Measurements from ENCODE around the gene ZNF80. TPM values are rescaled to one million over a fixed set of nuclear protein-coding genes. Genes with fewer than 3 reads are reported as not detected.
A peak's percentile ranks its signal among the peaks of the same experiment; 100 is the strongest.
"Not testable (repeated sequence)": the region's sequence is repeated elsewhere in the genome, so short reads cannot be mapped to it uniquely, and the experiment has no call there.

The ZNF80 gene
- total RNA-seq, 1 donor from 2014 or later = 0.64 TPM

- intact Hi-C loops (cut with micrococcal nuclease) = loop anchor here (5.0 kb wide), 1 partner anchor 51 kb away; the partner anchor contains the start of gene TIGIT
- DNase-seq (ENCODE audit: low spot score) = no peak
- Mint-ChIP-seq H3K27ac (peak overlapping the region; percentile 36), H3K4me3 (ENCODE audit: low read depth) (no peak overlapping the region), H3K27me3 (ENCODE audit: low read depth) (no peaks in the 10 kb centered on the region), H3K36me3 (ENCODE audit: low read depth) (peaks cover 46% of the 10 kb centered on the region), H3K4me1 (ENCODE audit: low read depth) (peaks cover 36% of the 10 kb centered on the region), H3K9me3 (peaks cover 25% of the 10 kb centered on the region)
Observed at GRCh38 chr3:114241262-114241661, 3.9 kb upstream of the ZNF80 start.

GRCh38 chr3:114238146-114238785, 888 bp upstream of the ZNF80 start:
- intact Hi-C loops (cut with micrococcal nuclease) = loop anchor here (10.0 kb wide), 1 partner anchor 1547 kb away; no protein-coding TSS in a partner anchor
- not testable (repeated sequence) for H3K4me3 Mint-ChIP-seq (ENCODE audit: low read depth); H3K9me3 Mint-ChIP-seq; H3K27ac Mint-ChIP-seq; H3K27me3 Mint-ChIP-seq (ENCODE audit: low read depth); DNase-seq (ENCODE audit: low spot score)
- Mint-ChIP-seq H3K36me3 (ENCODE audit: low read depth) (peaks cover 32% of the 10 kb centered on the region), H3K4me1 (ENCODE audit: low read depth) (peaks cover 49% of the 10 kb centered on the region)

GRCh38 chr3:114235431-114235830, 1.9 kb downstream of the ZNF80 start:
- peak overlapping the region; percentile 67 for H3K27ac Mint-ChIP-seq
- peaks cover 19% of the 10 kb centered on the region for H3K36me3 Mint-ChIP-seq (ENCODE audit: low read depth)
- no peaks in the 10 kb centered on the region for H3K27me3 Mint-ChIP-seq (ENCODE audit: low read depth)
- no peak for DNase-seq (ENCODE audit: low spot score)
- H3K9me3 Mint-ChIP-seq = no peaks in the 10 kb centered on the region
- peaks cover 51% of the 10 kb centered on the region for H3K4me1 Mint-ChIP-seq (ENCODE audit: low read depth)
- intact Hi-C loops (cut with micrococcal nuclease) = loop anchor here (10.0 kb wide), 1 partner anchor 1549 kb away; no protein-coding TSS in a partner anchor
- H3K4me3 Mint-ChIP-seq (ENCODE audit: low read depth) = peak overlapping the region; percentile 26

- no peak for DNase-seq (ENCODE audit: low spot score)
- H3K4me3 Mint-ChIP-seq (ENCODE audit: low read depth) = no peak overlapping the region
- H3K36me3 Mint-ChIP-seq (ENCODE audit: low read depth) = peaks cover 21% of the 10 kb centered on the region
- no peaks in the 10 kb centered on the region for H3K9me3 Mint-ChIP-seq
- intact Hi-C loops (cut with micrococcal nuclease) = loop anchor here (1.0 to 10.0 kb wide), 2 partner anchors 11 to 1550 kb away; no protein-coding TSS in a partner anchor
- H3K27me3 Mint-ChIP-seq (ENCODE audit: low read depth) = no peaks in the 10 kb centered on the region
- peak overlapping the region; percentile 58 for H3K27ac Mint-ChIP-seq
- H3K4me1 Mint-ChIP-seq (ENCODE audit: low read depth) = peaks cover 55% of the 10 kb centered on the region
Observed at GRCh38 chr3:114234745-114235144, 2.6 kb downstream of the ZNF80 start.

- peak overlapping the region; percentile 76 for H3K27ac Mint-ChIP-seq
- no peaks in the 10 kb centered on the region for H3K9me3 Mint-ChIP-seq
- peaks cover 71% of the 10 kb centered on the region for H3K4me1 Mint-ChIP-seq (ENCODE audit: low read depth)
- no peak overlapping the region for H3K4me3 Mint-ChIP-seq (ENCODE audit: low read depth)
- no peaks in the 10 kb centered on the region for H3K27me3 Mint-ChIP-seq (ENCODE audit: low read depth)
- DNase-seq (ENCODE audit: low spot score) = no peak
- peaks cover 28% of the 10 kb centered on the region for H3K36me3 Mint-ChIP-seq (ENCODE audit: low read depth)
- intact Hi-C loops (cut with micrococcal nuclease) = loop anchor here (10.0 kb wide), 1 partner anchor 1553 kb away; no protein-coding TSS in a partner anchor
Observed at GRCh38 chr3:114231616-114232015, 5.8 kb downstream of the ZNF80 start.

GRCh38 chr3:114227076-114227475, 10.3 kb downstream of the ZNF80 start:
- Mint-ChIP-seq H3K4me1 (ENCODE audit: low read depth) (peaks cover 75% of the 10 kb centered on the region), H3K27ac (peak overlapping the region; percentile 94), H3K27me3 (ENCODE audit: low read depth) (no peaks in the 10 kb centered on the region), H3K9me3 (peaks cover 30% of the 10 kb centered on the region), H3K36me3 (ENCODE audit: low read depth) (peaks cover 50% of the 10 kb centered on the region), H3K4me3 (ENCODE audit: low read depth) (no peak overlapping the region)
- DNase-seq (ENCODE audit: low spot score) = no peak
- intact Hi-C loops (cut with micrococcal nuclease) = loop anchor here (2.0 kb wide), 1 partner anchor 14 kb away; no protein-coding TSS in a partner anchor

- Mint-ChIP-seq H3K27me3 (ENCODE audit: low read depth) (no peaks in the 10 kb centered on the region), H3K4me1 (ENCODE audit: low read depth) (peaks cover 75% of the 10 kb centered on the region), H3K4me3 (ENCODE audit: low read depth) (peak overlapping the region; percentile 49), H3K27ac (peak overlapping the region; percentile 94), H3K9me3 (peaks cover 30% of the 10 kb centered on the region), H3K36me3 (ENCODE audit: low read depth) (peaks cover 50% of the 10 kb centered on the region)
- intact Hi-C loops (cut with micrococcal nuclease) = loop anchor here (2.0 kb wide), 1 partner anchor 14 kb away; no protein-coding TSS in a partner anchor
- no peak for DNase-seq (ENCODE audit: low spot score)
Observed at GRCh38 chr3:114226313-114226712, 11.1 kb downstream of the ZNF80 start.

GRCh38 chr3:114223143-114223542, 14.2 kb downstream of the ZNF80 start:
- peaks cover 48% of the 10 kb centered on the region for H3K36me3 Mint-ChIP-seq (ENCODE audit: low read depth)
- no peaks in the 10 kb centered on the region for H3K27me3 Mint-ChIP-seq (ENCODE audit: low read depth)
- intact Hi-C loops (cut with micrococcal nuclease) = loop anchor here (1.0 to 5.0 kb wide), 4 partner anchors 8 to 276 kb away; partner anchors contain the start of gene ZDHHC23
- peak overlapping the region; percentile 37 for H3K4me3 Mint-ChIP-seq (ENCODE audit: low read depth)
- H3K9me3 Mint-ChIP-seq = peaks cover 30% of the 10 kb centered on the region
- H3K27ac Mint-ChIP-seq = peak overlapping the region; percentile 91
- H3K4me1 Mint-ChIP-seq (ENCODE audit: low read depth) = peaks cover 79% of the 10 kb centered on the region
- DNase-seq (ENCODE audit: low spot score) = no peak

GRCh38 chr3:114221881-114222264, 15.5 kb downstream of the ZNF80 start:
- Mint-ChIP-seq H3K27ac (peak overlapping the region; percentile 91), H3K27me3 (ENCODE audit: low read depth) (no peaks in the 10 kb centered on the region), H3K4me3 (ENCODE audit: low read depth) (no peak overlapping the region), H3K36me3 (ENCODE audit: low read depth) (peaks cover 51% of the 10 kb centered on the region), H3K9me3 (peaks cover 30% of the 10 kb centered on the region), H3K4me1 (ENCODE audit: low read depth) (peaks cover 70% of the 10 kb centered on the region)
- DNase-seq (ENCODE audit: low spot score) = no peak
- intact Hi-C loops (cut with micrococcal nuclease) = loop anchor here (1.0 to 5.0 kb wide), 2 partner anchors 21 to 275 kb away; partner anchors contain the start of gene ZDHHC23

- H3K27ac Mint-ChIP-seq = peak overlapping the region; percentile 91
- peaks cover 47% of the 10 kb centered on the region for H3K36me3 Mint-ChIP-seq (ENCODE audit: low read depth)
- no peaks in the 10 kb centered on the region for H3K27me3 Mint-ChIP-seq (ENCODE audit: low read depth)
- peak; percentile 57 for DNase-seq (ENCODE audit: low spot score)
- H3K9me3 Mint-ChIP-seq = peaks cover 28% of the 10 kb centered on the region
- intact Hi-C loops (cut with micrococcal nuclease) = loop anchor here (1.0 to 5.0 kb wide), 2 partner anchors 22 to 274 kb away; partner anchors contain the start of gene ZDHHC23
- H3K4me3 Mint-ChIP-seq (ENCODE audit: low read depth) = peak overlapping the region; percentile 11
- peaks cover 64% of the 10 kb centered on the region for H3K4me1 Mint-ChIP-seq (ENCODE audit: low read depth)
Observed at GRCh38 chr3:114221165-114221880, 16.1 kb downstream of the ZNF80 start.

GRCh38 chr3:114219741-114220140, 17.6 kb downstream of the ZNF80 start:
- Mint-ChIP-seq H3K27ac (peak overlapping the region; percentile 79), H3K36me3 (ENCODE audit: low read depth) (peaks cover 31% of the 10 kb centered on the region), H3K27me3 (ENCODE audit: low read depth) (no peaks in the 10 kb centered on the region), H3K4me1 (ENCODE audit: low read depth) (peaks cover 51% of the 10 kb centered on the region), H3K9me3 (peaks cover 13% of the 10 kb centered on the region), H3K4me3 (ENCODE audit: low read depth) (no peak overlapping the region)
- intact Hi-C loops (cut with micrococcal nuclease) = loop anchor here (5.0 to 10.0 kb wide), 3 partner anchors 272 to 1725 kb away; partner anchors contain the start of genes BTLA and ZDHHC23
- DNase-seq (ENCODE audit: low spot score) = no peak

- intact Hi-C loops (cut with micrococcal nuclease) = loop anchor here (10.0 kb wide), 2 partner anchors 1576 to 1724 kb away; partner anchors contain the start of gene BTLA
- Mint-ChIP-seq H3K4me3 (ENCODE audit: low read depth) (no peak overlapping the region), H3K9me3 (peaks cover 4% of the 10 kb centered on the region), H3K4me1 (ENCODE audit: low read depth) (peaks cover 42% of the 10 kb centered on the region), H3K36me3 (ENCODE audit: low read depth) (peaks cover 22% of the 10 kb centered on the region), H3K27ac (peak overlapping the region; percentile 19), H3K27me3 (ENCODE audit: low read depth) (no peaks in the 10 kb centered on the region)
- no peak for DNase-seq (ENCODE audit: low spot score)
Observed at GRCh38 chr3:114218578-114219185, 18.7 kb downstream of the ZNF80 start.
